Measurements from ENCODE around the gene ALDH1L1.

ALDH1L1 gene

DNA sequence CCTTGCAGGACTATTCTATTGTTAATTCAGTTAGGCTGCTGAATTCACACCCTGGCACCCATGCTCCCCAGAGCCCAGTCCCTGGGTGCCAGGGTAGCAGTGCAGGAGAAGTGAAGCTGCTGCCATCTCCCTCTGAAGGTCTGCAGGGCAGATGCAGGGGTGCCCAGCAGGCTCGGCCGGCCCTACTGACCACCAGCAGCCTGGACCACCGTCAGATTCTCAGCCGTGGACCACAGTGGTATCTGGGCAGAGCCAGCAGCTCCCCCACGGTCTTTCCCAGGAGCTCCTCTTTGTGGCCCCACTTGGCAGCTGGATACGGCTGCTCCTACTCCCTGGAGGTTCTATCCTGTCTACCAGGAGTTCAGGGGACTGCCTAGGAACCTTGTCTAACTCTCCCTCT is 46.8 kb downstream of the ALDH1L1 start:
- no peak for DNase-seq (ENCODE audit: insufficient read length, low spot score)
- no peak for FAIRE-seq
- TF ChIP-seq, protein P1, sequence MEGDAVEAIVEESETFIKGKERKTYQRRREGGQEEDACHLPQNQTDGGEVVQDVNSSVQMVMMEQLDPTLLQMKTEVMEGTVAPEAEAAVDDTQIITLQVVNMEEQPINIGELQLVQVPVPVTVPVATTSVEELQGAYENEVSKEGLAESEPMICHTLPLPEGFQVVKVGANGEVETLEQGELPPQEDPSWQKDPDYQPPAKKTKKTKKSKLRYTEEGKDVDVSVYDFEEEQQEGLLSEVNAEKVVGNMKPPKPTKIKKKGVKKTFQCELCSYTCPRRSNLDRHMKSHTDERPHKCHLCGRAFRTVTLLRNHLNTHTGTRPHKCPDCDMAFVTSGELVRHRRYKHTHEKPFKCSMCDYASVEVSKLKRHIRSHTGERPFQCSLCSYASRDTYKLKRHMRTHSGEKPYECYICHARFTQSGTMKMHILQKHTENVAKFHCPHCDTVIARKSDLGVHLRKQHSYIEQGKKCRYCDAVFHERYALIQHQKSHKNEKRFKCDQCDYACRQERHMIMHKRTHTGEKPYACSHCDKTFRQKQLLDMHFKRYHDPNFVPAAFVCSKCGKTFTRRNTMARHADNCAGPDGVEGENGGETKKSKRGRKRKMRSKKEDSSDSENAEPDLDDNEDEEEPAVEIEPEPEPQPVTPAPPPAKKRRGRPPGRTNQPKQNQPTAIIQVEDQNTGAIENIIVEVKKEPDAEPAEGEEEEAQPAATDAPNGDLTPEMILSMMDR (IDR thresholded peaks at IDR 0.05; ENCODE audit: insufficient read depth, missing control alignments) = no peak

DNA sequence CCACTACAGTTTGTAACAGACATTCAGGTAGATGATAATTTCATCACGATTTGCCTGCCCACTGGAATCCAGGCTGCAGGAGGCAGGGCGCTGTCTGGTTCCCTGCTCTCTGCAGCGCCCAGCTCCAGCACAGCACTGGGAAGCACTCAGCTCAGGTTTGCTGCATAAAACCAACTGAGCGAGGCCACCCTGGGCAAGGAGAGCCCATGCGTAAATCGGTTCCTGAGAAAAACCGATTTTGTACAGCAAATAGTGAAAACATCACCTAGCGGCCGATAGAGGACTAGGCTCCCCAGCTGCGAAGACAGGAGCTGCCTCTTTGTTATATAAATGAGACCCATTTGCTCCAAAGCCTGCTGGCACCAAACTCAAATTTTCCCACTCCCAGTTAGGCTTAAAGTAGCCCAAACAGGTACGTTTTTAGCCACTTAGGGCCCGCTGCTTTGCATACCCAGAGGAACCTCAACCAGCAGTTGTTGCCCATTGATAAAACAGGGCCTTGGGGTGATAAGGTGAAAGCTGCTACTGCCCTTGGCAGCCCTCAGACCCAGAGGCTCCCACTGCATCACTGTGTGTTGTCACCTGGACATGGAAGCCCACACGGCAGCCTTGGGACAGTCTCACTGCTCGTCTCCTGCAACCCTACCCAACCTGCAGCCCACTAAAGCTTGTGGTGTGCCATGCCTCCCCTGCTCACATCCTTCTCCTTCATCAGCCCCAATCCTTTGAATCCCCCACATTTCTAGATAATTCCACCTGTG is 47.5 kb downstream of the ALDH1L1 start:
- TF ChIP-seq, protein P1 (IDR thresholded peaks at IDR 0.05; ENCODE audit: insufficient read depth, missing control alignments) = no peak
- DNase-seq (ENCODE audit: insufficient read length, low spot score) (no peak), FAIRE-seq (no peak)

DNA sequence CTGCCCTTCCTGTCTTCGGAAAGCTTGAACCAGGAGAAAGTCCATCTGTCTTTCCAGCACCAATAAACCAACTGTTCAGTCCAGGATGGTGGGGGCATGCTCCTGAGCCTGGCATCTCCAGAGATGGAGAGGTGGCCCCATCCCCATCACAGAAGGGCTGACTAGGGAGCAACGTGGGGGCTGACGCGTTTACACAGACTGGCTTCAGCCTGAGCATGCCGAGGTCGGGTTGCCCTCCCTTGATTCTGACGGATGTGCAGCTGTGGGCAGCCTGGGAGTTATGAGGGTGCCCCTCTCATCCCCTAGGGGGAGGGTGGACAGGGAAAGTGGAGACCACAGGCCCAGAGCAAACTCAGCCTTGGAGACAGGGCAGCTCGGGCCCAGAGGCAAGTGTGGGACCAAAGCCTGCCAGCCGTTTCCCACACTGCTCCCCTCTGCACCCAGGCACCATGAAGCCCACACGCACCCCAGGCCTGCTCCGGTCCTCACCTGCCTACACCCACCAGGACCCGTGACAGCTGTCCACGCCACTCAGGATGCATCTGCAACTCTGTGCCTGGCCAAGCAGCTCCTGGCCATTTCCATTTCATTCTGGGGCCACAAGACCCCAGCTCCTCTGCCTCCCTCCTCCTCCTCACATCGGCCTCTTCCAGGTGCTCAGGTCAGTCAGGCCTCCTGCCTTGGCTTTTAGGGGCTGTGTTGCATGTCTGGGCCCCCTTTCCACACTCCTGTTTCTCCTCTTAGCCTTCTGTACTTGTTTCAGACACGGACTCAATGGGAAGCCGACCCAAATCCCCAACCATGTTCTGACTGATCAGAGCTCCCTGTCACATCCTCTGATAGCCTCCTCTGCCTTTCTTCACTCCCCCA is 48.3 kb downstream of the ALDH1L1 start:
- no peak for FAIRE-seq

DNA sequence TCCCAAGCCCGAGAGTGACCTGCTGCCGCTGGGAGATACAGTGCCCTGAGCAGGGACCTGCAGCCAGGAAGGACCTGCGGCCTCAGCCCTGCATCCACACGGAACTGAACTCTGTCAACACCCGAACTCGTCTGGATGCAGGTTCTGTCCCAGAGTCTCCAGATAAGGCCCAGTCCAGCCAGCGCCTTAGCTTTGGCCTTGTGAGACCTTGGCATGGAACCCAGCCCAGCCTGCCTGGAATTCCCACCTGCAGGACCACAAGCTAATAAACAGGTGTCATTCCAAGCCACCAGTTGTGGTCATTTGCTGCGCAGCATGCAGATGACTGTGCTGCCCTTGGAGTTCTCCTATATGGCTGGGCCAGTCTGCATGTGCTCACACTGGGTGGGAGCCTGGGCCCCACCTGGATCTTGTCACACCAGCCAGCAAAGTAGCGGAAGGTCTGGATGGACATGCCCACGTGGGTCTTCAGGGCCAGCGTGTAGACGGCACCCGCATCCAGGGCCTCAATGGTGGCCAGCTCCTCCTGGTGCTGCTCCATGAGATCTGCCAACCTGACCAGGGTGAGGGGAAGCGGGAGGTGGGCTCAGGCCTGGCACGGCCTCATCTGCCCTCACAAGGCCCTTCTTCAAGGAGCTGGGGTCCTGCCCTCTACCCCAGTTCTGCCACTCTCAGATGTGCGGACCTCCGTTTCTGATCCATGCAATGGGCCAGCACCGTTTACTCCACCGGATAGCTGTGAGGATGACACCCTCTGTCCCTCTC is 49.2 kb downstream of the ALDH1L1 start:
- TF ChIP-seq, protein P1 (IDR thresholded peaks at IDR 0.05; ENCODE audit: insufficient read depth, missing control alignments) = no peak
- no peak for FAIRE-seq

More for the DNA sequence above, 48.3 kb downstream of the ALDH1L1 start:
- TF ChIP-seq, protein P1 (IDR thresholded peaks at IDR 0.05; ENCODE audit: insufficient read depth, missing control alignments) = no peak
- no peak for DNase-seq (ENCODE audit: insufficient read length, low spot score)

DNA sequence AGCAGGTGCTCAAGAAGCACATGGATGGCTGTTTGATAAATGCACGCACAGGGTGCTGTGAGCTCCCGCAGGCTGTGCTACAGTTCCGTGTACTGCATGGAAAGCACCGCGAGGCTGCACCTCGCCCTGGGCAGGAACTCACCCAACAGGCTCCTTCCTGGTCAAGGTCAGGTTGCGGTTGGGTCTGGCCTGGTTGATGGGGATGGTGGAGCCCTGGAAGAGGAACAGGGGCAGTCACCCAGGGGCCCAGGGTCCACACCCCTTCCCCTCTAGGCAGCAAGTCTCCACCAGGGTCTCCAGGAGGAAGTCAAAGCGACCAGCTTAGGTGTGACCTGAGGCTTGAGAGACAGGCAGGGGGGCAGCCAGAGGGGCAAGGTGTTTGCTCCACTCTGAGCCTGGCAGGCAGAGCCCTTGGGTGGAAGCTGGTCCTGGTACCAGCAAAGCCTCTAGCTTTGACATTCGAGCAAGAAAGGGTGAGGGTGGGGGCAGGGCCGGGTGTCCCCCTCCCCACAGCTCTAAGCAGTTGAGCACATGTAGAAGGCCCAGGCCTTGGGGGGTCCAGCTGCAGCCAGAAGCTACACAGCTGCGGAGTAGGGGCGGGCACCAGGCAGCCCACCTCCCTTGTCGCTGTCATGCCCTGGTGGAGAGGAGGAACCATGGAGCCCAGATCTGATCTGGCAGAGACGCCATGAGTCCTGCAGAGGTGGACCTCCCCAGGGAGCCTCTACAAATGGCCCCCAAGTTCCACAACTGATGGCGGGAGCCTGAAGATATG is 50.1 kb downstream of the ALDH1L1 start:
- DNase-seq (ENCODE audit: insufficient read length, low spot score) = no peak
- TF ChIP-seq, protein P1 (IDR thresholded peaks at IDR 0.05; ENCODE audit: insufficient read depth, missing control alignments) = no peak
- FAIRE-seq = no peak

More for the DNA sequence above, 49.2 kb downstream of the ALDH1L1 start:
- no peak for DNase-seq (ENCODE audit: insufficient read length, low spot score)

DNA sequence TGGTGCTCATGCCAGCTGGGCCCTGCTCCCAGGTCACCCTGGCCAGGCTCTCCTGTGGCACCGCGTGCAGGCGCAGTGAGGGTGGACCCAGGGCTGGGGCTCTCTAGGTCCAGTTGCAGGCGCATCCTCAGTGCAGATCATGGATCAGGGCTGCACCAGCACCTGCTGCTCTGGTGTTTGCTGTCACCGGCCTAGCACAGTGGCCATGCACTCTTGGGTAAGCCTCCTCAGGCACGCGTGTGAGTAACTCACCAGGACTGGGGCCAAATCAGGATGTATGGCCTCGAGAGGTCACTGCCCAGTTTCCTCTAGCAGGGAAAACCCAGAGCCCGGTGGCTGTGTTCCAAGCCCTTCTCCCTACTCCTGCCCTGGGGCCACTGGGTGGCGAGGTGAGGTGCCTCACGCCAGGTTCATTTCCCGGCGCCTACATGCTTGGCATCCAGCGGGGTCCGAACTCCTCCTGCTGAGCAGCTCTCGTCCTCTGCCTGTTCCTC is 50.9 kb downstream of the ALDH1L1 start:
- TF ChIP-seq, protein P1 (IDR thresholded peaks at IDR 0.05; ENCODE audit: insufficient read depth, missing control alignments) = no peak
- FAIRE-seq (no peak), DNase-seq (ENCODE audit: insufficient read length, low spot score) (no peak)

Data from D721Med (cell line).